ENCODE results near the gene RHOB.
"Not testable (repeated sequence)": the region's sequence is repeated elsewhere in the genome, so short reads cannot be mapped to it uniquely, and the experiment has no call there.

GRCh38 chr2:20435456-20435855 lies 11.4 kb upstream of the RHOB start:
- TF ChIP-seq POLR2A (IDR thresholded peaks at IDR 0.05; ENCODE audit: low read length); GATA1 (IDR thresholded peaks at IDR 0.05; ENCODE audit: low read depth, low read length): not testable (repeated sequence)
